GM12878 (cell line): Measurements from ENCODE around the gene AATF. TPM values are rescaled to one million over a fixed set of nuclear protein-coding genes. Genes with fewer than 3 reads are reported as not detected.

ENCODE experiments used
- ATAC-seq: fragments of 200-7000 bp; cut with Tn5 transposase; 3 replicates; pipeline ENCODE4 v1.9.1; 2020; ENCODE audit warnings: mild to moderate bottlenecking, moderate library complexity
- BruUV-seq: library from RNA; stranded (reverse); fragments of 400-500 nt; replicated peaks from 2 replicates; lab custom pipeline; 2021; lab: Mats Ljungman, UMichigan
- CTCF ChIA-PET: fragments of 300-600 bp; sonication (Branson Sonifier 250); formaldehyde crosslinking; extraction: SDS; loops from one replicate; lab custom pipeline; 2021; ENCODE audit warnings: inconsistent platforms; lab: Yijun Ruan, JAX
- POLR2A ChIA-PET: fragments of 350-600 bp; formaldehyde crosslinking; extraction: SDS; loops from one replicate; lab custom pipeline; 2021; ENCODE audit warnings: inconsistent platforms; lab: Charles Lee
- RAD21 ChIA-PET: fragments of 300-600 bp; sonication (Branson Sonifier 250); formaldehyde crosslinking; loops from one replicate; lab custom pipeline; 2023; ENCODE audit warnings: antibody characterized with exemption; ENCODE audit not compliant: unreplicated experiment; lab: Charles Lee
- SMC1A ChIA-PET: fragments of 300-600 bp; sonication (Branson Sonifier 250); formaldehyde crosslinking; loops from one replicate; lab custom pipeline; 2023; ENCODE audit not compliant: unreplicated experiment, uncharacterized antibody; lab: Charles Lee
- DNase-seq: peaks from one replicate; pipeline ENCODE4 v3.0.0-alpha.2; 2011; ENCODE audit warnings: low read depth, low spot score
- FAIRE-seq: peaks from 3 replicates; lab custom pipeline; 2011; peaks lifted over from hg19 to GRCh38; lab: Jason Lieb, UNC
- H2AFZ ChIP-seq: 2 replicates; pipeline ENCODE4 v1.6.0; 2011; ENCODE audit warnings: low read depth, low read length, control low read depth; ENCODE audit not compliant: control insufficient read depth
- H3K27ac ChIP-seq: 2 replicates; pipeline ENCODE4 v1.5.1; 2011; ENCODE audit warnings: control low read depth; ENCODE audit not compliant: control insufficient read depth, insufficient read depth
- H3K27me3 ChIP-seq, 2 experiments: replicated peaks in 1 of 2; 2 replicates each; pipeline versions ENCODE4 v1.6.0 to v1.6.1; 2011; ENCODE audit warnings: low read length in 1 of 2; ENCODE audit not compliant: control insufficient read depth in 2 of 2, insufficient read depth in 2 of 2
- H3K36me3 ChIP-seq, 2 experiments: 2 replicates each; pipeline ENCODE4 v1.5.1; 2011; ENCODE audit warnings: low read length in 1 of 2; ENCODE audit not compliant: control insufficient read depth in 2 of 2, insufficient read depth in 2 of 2
- H3K4me1 ChIP-seq: 2 replicates; pipeline ENCODE4 v1.6.1; 2011; ENCODE audit warnings: mild to moderate bottlenecking, low read length, moderate library complexity, mixed read lengths; ENCODE audit not compliant: control insufficient read depth, insufficient read depth
- H3K4me2 ChIP-seq: 2 replicates; pipeline ENCODE4 v1.6.0; 2011; ENCODE audit warnings: control low read depth; ENCODE audit not compliant: control insufficient read depth, insufficient read depth
- H3K4me3 ChIP-seq: fragments of 200-600 bp; sonication (generic); 2 replicates; pipeline ENCODE4 v1.5.1; 2016
- H3K79me2 ChIP-seq: 2 replicates; pipeline ENCODE4 v1.6.0; 2011; ENCODE audit warnings: low read length; ENCODE audit not compliant: control insufficient read depth, insufficient read depth
- H3K9ac ChIP-seq: 2 replicates; pipeline ENCODE4 v1.8.0; 2011; ENCODE audit warnings: low read length, control low read depth, mixed read lengths; ENCODE audit not compliant: control insufficient read depth, insufficient read depth
- H3K9me3 ChIP-seq: replicated peaks from 3 replicates; pipeline ENCODE4 v1.5.1; 2011; ENCODE audit warnings: mild to moderate bottlenecking, low read length; ENCODE audit not compliant: control insufficient read depth, insufficient read depth
- H4K20me1 ChIP-seq: 2 replicates; pipeline ENCODE4 v1.6.0; 2011; ENCODE audit not compliant: control insufficient read depth, insufficient read depth
- CEBPB ChIP-seq, 2 experiments: fragments of 150-350 bp in 1 of 2; IDR thresholded peaks; 2 replicates each; pipeline ENCODE4 v1.6.1; 2012 to 2014; ENCODE audit warnings: low read depth in 2 of 2, low read length in 2 of 2, borderline replicate concordance in 1 of 2, inconsistent platforms in 1 of 2
- E2F8 ChIP-seq: fragments of 450-650 bp; IDR thresholded peaks from 2 replicates; pipeline ENCODE4 v1.6.1; 2018; ENCODE audit warnings: mild to moderate bottlenecking, low read depth, moderate library complexity; ENCODE audit not compliant: partially characterized antibody
- ETV6 ChIP-seq, 2 experiments: fragments of 450-650 bp in 1 of 2; IDR thresholded peaks in 1 of 2; conservative IDR thresholded peaks in 1 of 2; 2 replicates each; pipeline ENCODE4 v1.6.1; 2014; ENCODE audit warnings: antibody characterized with exemption in 1 of 2, borderline replicate concordance in 1 of 2, low read depth in 1 of 2, mild to moderate bottlenecking in 1 of 2, moderate library complexity in 1 of 2
- KDM1A ChIP-seq: fragments of 200-600 bp; sonication (generic); IDR thresholded peaks from 2 replicates; pipeline ENCODE4 v1.6.1; 2016; ENCODE audit warnings: borderline replicate concordance
- SP1 ChIP-seq: IDR thresholded peaks from one replicate; pipeline ENCODE4 v1.6.1; 2011; ENCODE audit warnings: low read depth, low read length
- ZNF384 ChIP-seq: IDR thresholded peaks from 2 replicates; pipeline ENCODE4 v1.6.1; 2012; ENCODE audit warnings: low read depth, mild to moderate bottlenecking, low read length, improper control_type of control experiment, borderline replicate concordance
- WGBS: methylation state at CpG from one replicate; pipeline ENCODE4 v1.1.6; 2016; ENCODE audit warnings: low lambda C conversion rate; ENCODE audit not compliant: insufficient replicate concordance, insufficient coverage; ENCODE audit errors: missing lambda C conversion rate; 5-methylcytosine and 5-hydroxymethylcytosine counted together
- in situ Hi-C: fragments of 300-500 bp; cut with MboI; formaldehyde crosslinking; loops from 9 replicates; pipeline ENCODE4 v1.14.3; 2018; ENCODE audit warnings: mixed read lengths
- intact Hi-C: fragments of 100-400 bp; cut with micrococcal nuclease; formaldehyde crosslinking; loops from one replicate; pipeline ENCODE4 v1.14.2; 2022; ENCODE audit not compliant: unreplicated experiment
- polyA plus RNA-seq, 11 experiments: library from polyadenylated mRNA; depleted of rRNA in 4 of 11; unstranded in 6 of 11; stranded (reverse) in 5 of 11; fragments of >200 nt; fragmentation: Nextera tagmentation in 4 of 11; fragmentation: Illumina TruSeq in 1 of 11; extraction: Ambion mirVana in 4 of 11; extraction: Trizol in 1 of 11; gene quantifications; 1 replicate in 1 of 11; 2 replicates in 10 of 11; pipeline versions ENCODE4 v1.2.1 to v1.2.3, GENCODE V29; 2011 to 2016; ENCODE audit warnings: inconsistent platforms in 2 of 11, missing spikeins in 2 of 11, low read depth in 1 of 11
- total RNA-seq, 4 experiments: library from RNA; depleted of rRNA in 3 of 4; stranded (reverse); fragments of >200 nt in 3 of 4; fragmentation: Illumina TruSeq in 1 of 4; extraction: Trizol in 1 of 4; gene quantifications; 2 replicates each; pipeline versions ENCODE4 v1.2.1 to v1.2.3, GENCODE V29; 2013 to 2021

Gene AATF
- total and polyA plus RNA-seq, 10 of the 15 experiments (the other 5 are each of a cell fraction or from before 2014, with no cell fraction given), result 36.8 to 110 (median 77.9) TPM

GRCh38 chr17:37103231-37103630 lies 154.5 kb downstream of the AATF start:
- FAIRE-seq, result no peak
- Histone ChIP-seq H3K27ac (no peak overlapping the region), H3K4me1 (no peaks in the 10 kb centered on the region), H3K27me3 (no peaks in the 10 kb centered on the region), H3K9me3 (no peaks in the 10 kb centered on the region), H3K4me3 (no peak overlapping the region), H3K79me2 (no peaks in the 10 kb centered on the region), H2AFZ (no peak overlapping the region), H3K36me3 (peaks cover 2 to 5% of the 10 kb centered on the region in 2 experiments; a peak in 3 of 4 replicates), H3K4me2 (no peak overlapping the region), H4K20me1 (no peaks in the 10 kb centered on the region), H3K9ac (no peak overlapping the region)
- no peak for DNase-seq
- ATAC-seq, result no peak
- ChIA-PET POLR2A (no interaction called here), SMC1A (interaction anchor here (1.0 kb wide), 1 partner anchor 21 kb away, joined by 4 read pairs; no protein-coding TSS in a partner anchor), RAD21 (no interaction called here), CTCF (interaction anchor here (2.3 kb wide), 1 partner anchor 136 kb away, joined by 6 read pairs; no protein-coding TSS in a partner anchor)
- no peak for TF ChIP-seq SP1
- no peak for TF ChIP-seq E2F8
- no peak for TF ChIP-seq ZNF384
- BruUV-seq, result no TSS peak
- intact Hi-C loops, result no loop called here
- in situ Hi-C loops, result no loop called here
- WGBS, result 94% methylated on average over 4 of the region's 4 CpGs

- SMC1A ChIA-PET, result no interaction called here
- no peaks in the 10 kb centered on the region for H3K79me2 ChIP-seq
- RAD21 ChIA-PET, result no interaction called here
Measured at GRCh38 chr17:37106049-37106448, 157.3 kb downstream of the AATF start.

More at GRCh38 chr17:37106049-37106448, 157.3 kb downstream of the AATF start:
- no peak for FAIRE-seq
- Histone ChIP-seq H3K9ac (no peak overlapping the region), H3K4me1 (no peaks in the 10 kb centered on the region), H3K36me3 (peaks cover 5 to 10% of the 10 kb centered on the region in 2 experiments; a peak in 3 of 4 replicates), H3K27ac (no peak overlapping the region), H3K27me3 (no peaks in the 10 kb centered on the region), H3K4me3 (no peak overlapping the region), H4K20me1 (no peaks in the 10 kb centered on the region), H3K9me3 (no peaks in the 10 kb centered on the region), H3K4me2 (no peak overlapping the region), H2AFZ (no peak overlapping the region)
- ATAC-seq, result no peak
- intact Hi-C loops (no loop called here), in situ Hi-C loops (no loop called here)
- no TSS peak for BruUV-seq
- TF ChIP-seq ETV6 (conservative IDR thresholded peaks at IDR 0.05 in 1 of 2, IDR thresholded peaks at IDR 0.05 in 1 of 2; ENCODE audit: borderline replicate concordance in 1 of 2, low read depth in 1 of 2) (no peak), KDM1A (no peak), CEBPB (IDR thresholded peaks at IDR 0.05; ENCODE audit: borderline replicate concordance in 1 of 2, low read depth in 2 of 2, low read length in 2 of 2) (no peak)
- CTCF ChIA-PET, result interaction anchor here (0.6 kb wide), 1 partner anchor 439 kb away, joined by 3 read pairs; no protein-coding TSS in a partner anchor
- WGBS, result 100% methylated on average over 1 of the region's 1 CpG
- no peak for DNase-seq
- POLR2A ChIA-PET, result no interaction called here
